AG09319 (cell line): Measurements from ENCODE around the gene ARFRP1.

Experiments
- DNase-seq: peaks from one replicate; pipeline ENCODE4 v3.0.0-alpha.2; 2010; ENCODE audit warnings: low read depth; ENCODE audit errors: extremely low read depth
- TF ChIP-seq, protein P1 (sequence below): IDR thresholded peaks from 2 replicates; pipeline ENCODE4 v1.5.1; 2011; ENCODE audit warnings: low read depth, mild to moderate bottlenecking, inconsistent platforms, low read length, moderate library complexity

Gene ARFRP1

GRCh38 chr20:63746751-63747315, 39.1 kb upstream of the ARFRP1 start:
- no peak for DNase-seq
- TF ChIP-seq, protein P1, sequence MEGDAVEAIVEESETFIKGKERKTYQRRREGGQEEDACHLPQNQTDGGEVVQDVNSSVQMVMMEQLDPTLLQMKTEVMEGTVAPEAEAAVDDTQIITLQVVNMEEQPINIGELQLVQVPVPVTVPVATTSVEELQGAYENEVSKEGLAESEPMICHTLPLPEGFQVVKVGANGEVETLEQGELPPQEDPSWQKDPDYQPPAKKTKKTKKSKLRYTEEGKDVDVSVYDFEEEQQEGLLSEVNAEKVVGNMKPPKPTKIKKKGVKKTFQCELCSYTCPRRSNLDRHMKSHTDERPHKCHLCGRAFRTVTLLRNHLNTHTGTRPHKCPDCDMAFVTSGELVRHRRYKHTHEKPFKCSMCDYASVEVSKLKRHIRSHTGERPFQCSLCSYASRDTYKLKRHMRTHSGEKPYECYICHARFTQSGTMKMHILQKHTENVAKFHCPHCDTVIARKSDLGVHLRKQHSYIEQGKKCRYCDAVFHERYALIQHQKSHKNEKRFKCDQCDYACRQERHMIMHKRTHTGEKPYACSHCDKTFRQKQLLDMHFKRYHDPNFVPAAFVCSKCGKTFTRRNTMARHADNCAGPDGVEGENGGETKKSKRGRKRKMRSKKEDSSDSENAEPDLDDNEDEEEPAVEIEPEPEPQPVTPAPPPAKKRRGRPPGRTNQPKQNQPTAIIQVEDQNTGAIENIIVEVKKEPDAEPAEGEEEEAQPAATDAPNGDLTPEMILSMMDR, result no peak

DNA sequence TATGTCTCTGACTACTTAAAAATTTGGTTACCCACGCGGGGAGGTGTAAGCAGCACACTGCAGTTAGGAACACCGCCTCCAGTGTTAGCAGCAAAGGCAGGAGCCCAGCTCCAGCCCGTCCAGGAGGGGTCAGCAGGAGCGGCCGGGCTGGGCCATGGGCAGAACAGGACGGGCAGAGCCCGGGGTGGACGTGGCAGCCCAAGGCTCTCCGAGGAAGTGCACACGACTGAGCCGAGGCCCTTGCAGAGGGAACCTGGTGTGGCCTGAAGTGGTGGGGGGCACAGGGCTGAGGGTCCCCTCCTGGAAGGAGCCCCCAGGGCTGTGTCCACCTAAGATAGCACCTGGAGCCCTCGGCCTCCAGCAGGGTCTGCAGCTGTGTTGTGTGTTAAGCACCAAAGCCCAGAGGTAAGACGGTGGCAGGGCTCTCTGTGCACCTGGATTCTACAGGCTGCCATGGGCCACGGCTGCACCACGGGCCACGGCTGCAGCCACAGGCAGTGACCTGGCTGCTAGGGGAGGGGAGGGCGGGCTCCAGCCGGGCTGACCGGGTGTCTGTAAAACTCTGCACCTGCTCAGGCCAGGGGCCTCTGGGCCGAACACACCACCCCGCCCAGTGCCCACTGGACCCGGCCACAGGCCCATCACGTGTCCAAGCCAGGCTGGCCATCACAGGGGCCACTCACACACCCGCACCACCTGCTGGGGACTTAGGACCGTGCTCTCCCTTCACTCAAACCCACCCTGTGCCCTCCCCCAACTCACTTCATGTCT, 38.4 kb upstream of the ARFRP1 start:
- no peak for DNase-seq
- TF ChIP-seq, protein P1, result no peak

GRCh38 chr20:63745424-63745805, 37.6 kb upstream of the ARFRP1 start:
- DNase-seq, result no peak

DNA sequence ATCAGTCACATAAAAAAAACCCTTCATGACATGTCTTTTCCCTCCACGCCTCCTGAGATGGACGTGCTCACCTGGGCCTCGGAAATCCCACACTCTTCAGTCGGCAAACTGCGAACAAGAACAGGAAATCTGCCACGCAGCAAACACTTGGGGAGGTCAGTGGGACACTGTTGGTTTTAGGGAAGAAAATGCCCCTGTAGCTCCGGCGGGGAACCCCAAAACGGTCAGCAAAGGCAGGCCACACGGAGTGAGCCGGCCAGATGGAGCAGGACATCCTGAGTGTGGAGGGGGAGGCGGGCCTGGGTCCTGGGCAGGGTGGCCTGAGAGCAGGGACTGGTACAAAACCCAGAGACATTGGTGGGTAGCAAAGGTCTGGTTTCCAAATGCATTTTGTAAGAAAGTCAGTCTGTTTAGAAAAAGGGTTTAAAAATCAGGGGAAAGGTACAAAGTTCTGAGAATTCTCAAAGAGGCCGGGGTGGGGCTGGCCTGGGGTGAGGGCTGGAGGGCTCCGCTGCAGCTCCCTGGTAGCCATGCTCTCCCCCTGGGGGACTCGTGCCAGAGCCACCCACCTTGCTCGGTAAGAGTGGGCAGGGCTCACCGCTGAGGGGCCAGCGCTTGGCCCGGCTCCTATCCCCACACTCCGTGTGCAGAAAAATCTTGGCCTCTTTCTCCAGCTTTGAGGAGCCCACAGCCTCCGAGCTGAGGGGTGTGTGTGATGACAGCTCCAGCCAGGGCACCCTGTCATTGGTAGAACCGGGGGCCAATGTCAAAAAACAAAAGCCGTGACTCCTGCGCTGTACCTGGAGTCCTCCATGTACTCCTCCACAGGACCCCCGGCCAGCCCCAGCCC, 37.0 kb upstream of the ARFRP1 start:
- DNase-seq, result no peak
- TF ChIP-seq, protein P1, result no peak

More at GRCh38 chr20:63745424-63745805, 37.6 kb upstream of the ARFRP1 start:
- TF ChIP-seq, protein P1, result no peak

GRCh38 chr20:63744158-63744557, 36.4 kb upstream of the ARFRP1 start:
- TF ChIP-seq, protein P1, result no peak
- DNase-seq, result no peak

DNA sequence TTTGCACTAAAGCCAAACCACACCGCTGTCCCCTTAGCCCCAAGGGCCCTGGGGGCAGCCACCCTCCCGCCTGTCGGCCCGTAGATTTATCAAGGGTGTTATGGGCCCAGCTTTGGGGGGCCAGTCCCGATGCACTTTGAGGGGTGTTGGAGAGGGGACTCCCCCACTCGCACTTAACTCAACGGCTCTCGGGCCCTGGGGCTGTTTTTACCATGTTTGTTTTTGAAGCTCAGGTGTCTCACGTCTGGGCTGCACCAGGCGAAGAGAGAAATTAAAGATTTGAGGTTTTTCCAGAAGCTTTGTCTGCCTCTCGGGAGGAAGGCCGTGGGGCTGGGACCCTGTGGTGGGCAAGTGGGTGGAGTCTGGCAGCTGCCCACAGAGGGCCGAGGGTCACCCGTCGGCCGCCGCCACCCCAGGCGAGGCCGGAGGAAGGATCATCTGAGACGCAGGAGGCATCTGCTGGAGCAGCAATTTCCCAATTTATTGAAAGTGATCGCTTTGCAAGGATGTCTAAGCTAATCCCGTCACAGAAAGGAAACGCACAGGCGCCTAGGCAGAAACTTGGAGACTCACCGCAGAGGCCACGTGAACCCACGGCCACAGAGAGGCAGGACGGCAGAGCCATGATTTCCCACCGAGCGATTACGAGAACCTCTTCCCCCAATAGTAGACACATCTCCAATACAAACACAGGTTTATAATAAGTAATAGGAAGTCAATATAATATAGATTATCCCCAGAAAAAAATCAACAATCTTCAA, 35.6 kb upstream of the ARFRP1 start:
- no peak for DNase-seq
- TF ChIP-seq, protein P1, result no peak
